GM12872 (cell line): Measurements from ENCODE around the gene ELF2.
A peak's percentile ranks its signal among the peaks of the same experiment; 100 is the strongest.

ENCODE experiments used
- TF ChIP-seq, protein P1 (sequence below): IDR thresholded peaks from 3 replicates; pipeline ENCODE4 v1.5.1; 2011; ENCODE audit warnings: low read depth, mild to moderate bottlenecking, low read length, moderate library complexity; ENCODE audit not compliant: insufficient read depth

ELF2 gene

GRCh38 chr4:139112650-139113049 lies 64.4 kb downstream of the ELF2 start:
- TF ChIP-seq, protein P1, sequence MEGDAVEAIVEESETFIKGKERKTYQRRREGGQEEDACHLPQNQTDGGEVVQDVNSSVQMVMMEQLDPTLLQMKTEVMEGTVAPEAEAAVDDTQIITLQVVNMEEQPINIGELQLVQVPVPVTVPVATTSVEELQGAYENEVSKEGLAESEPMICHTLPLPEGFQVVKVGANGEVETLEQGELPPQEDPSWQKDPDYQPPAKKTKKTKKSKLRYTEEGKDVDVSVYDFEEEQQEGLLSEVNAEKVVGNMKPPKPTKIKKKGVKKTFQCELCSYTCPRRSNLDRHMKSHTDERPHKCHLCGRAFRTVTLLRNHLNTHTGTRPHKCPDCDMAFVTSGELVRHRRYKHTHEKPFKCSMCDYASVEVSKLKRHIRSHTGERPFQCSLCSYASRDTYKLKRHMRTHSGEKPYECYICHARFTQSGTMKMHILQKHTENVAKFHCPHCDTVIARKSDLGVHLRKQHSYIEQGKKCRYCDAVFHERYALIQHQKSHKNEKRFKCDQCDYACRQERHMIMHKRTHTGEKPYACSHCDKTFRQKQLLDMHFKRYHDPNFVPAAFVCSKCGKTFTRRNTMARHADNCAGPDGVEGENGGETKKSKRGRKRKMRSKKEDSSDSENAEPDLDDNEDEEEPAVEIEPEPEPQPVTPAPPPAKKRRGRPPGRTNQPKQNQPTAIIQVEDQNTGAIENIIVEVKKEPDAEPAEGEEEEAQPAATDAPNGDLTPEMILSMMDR = no peak

DNA sequence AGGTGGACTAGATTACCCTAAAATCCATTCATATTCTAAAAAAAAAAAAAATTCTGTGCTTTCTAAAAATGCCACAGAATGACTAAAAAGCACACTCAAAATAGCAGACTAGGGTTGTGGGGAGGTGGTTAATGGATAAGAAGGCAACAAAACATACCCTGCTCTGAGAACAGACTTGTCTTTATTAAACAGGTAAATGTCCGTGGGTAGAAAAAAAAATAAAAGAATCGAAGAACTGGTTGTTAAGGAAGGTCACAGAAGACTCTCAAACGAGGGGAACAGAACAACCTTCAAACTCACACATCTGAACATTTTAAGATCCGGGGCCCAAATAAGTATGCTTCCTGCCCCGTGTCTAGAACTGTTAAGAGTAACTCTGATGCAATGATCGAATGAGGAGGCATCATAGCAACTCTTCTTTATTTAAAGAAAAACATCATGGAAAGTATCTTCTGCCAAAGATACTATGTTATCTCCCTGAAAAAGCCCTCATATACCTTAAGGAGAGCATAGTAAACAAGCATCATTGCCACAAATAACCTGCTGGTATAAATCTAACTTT lies 68.4 kb downstream of the ELF2 start:
- TF ChIP-seq, protein P1 = no peak

DNA sequence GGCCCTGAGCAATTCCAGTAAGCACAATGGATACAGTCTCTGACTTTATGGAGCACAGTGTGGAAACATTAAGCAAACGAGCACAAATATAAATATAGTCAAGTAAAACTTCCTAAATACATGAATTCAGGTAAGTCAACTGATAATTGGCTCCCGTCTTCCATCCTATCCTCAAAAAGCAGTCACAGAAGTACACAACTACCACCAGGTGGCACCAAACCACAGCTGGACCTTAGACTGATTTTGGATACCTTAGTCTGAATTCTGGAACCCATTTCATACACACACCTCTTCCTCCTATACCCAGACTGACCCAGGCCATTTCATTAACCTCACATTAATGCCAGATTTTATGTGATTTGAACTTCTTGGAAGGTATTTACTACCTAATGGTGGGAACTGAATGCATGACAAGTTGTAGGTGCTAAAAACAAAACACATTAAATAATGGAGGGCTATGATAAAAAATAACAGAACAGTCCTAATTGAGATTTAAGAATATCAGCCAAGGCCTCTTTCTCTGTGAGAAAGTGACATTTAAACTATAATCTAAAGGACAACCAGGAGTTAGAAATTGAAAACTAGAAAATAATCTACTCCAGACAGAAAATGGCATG lies 77.5 kb downstream of the ELF2 start:
- TF ChIP-seq, protein P1 = peak; percentile 87

DNA sequence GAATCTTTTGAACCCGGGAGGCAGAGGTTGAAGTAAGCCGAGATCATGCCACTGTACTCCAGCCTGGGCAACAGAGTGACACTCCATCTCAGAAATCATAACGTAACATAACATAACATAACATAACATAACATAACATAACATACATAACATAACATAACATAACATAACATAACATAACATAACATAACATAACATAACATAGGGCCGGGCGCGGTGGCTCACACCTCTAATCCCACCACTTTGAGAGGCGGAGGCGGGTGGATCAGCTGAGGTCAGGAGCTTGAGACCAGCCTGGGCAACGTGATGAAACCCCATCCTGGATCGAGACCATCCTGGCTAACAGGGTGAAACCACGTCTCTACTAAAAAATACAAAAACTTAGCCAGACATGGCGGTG lies 84.7 kb downstream of the ELF2 start:
- TF ChIP-seq, protein P1 = no peak

DNA sequence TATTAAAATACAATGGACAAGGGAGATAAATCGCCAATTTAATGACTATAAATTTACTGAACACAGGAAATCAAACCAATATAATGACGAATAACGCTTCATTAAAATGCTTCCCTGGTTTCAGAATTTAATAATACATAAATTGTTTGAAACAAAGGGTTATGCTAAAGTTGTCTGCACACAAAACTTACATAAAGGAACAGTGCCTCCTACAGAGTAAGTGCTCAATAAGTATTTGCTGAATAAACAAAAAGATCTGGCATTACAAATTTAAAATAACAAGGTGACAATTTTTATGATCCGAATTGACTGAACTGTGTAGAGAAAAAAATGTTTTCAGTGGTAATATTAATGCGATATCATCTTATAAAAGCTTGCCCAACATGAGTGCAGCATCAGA lies 91.9 kb downstream of the ELF2 start:
- TF ChIP-seq, protein P1 = no peak

DNA sequence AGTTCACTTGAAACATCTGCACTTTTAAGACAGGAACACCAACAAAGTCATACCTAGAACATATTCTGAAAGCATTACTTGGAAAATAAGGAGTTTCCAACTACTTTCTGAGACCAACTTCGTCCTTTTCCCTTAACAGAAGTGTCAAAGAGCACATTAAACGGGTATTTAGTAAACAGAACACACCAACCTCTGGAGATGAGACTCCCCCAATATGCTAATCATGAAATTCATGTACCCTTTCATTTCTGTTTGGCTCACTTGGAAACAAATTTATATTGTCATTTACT lies 92.3 kb downstream of the ELF2 start:
- TF ChIP-seq, protein P1 = no peak

- TF ChIP-seq, protein P1 = peak; percentile 17; the same call in 1 of the 3 replicates
These were observed 92.8 kb downstream of the ELF2 start for GRCh38 chr4:139083956-139084803.
